PC-3 (cell line): ENCODE results near the gene LYZL6. TPM values are rescaled to one million over a fixed set of nuclear protein-coding genes. Genes with fewer than 3 reads are reported as not detected.

Experiments
- ATAC-seq: fragments of 200-7000 bp; cut with Tn5 transposase; 2 replicates; pipeline ENCODE4 v1.9.1; 2020; ENCODE audit warnings: mild to moderate bottlenecking, moderate library complexity
- BruUV-seq: library from RNA; stranded (reverse); fragments of 400-500 nt; replicated peaks from 2 replicates; lab custom pipeline; 2021; lab: Mats Ljungman, UMichigan
- CTCF ChIA-PET: fragments of 300-600 bp; sonication (Branson Sonifier 250); formaldehyde crosslinking; loops from one replicate; lab custom pipeline; 2022; ENCODE audit warnings: antibody characterized with exemption; lab: Charles Lee
- POLR2A ChIA-PET: fragments of 300-600 bp; sonication (Branson Sonifier 250); formaldehyde crosslinking; loops from one replicate; lab custom pipeline; 2022; ENCODE audit warnings: antibody characterized with exemption; ENCODE audit not compliant: unreplicated experiment; lab: Charles Lee
- DNase-seq: peaks from one replicate; pipeline ENCODE4 v3.0.0-alpha.2; 2015
- H2AFZ ChIP-seq: fragments of 300-600 bp; sonication (generic); 2 replicates; pipeline ENCODE4 v1.6.0; 2016; ENCODE audit warnings: antibody characterized with exemption, low read length
- H3F3A ChIP-seq: fragments of 300-600 bp; sonication (generic); one replicate; pipeline ENCODE4 v1.6.0; 2017; ENCODE audit warnings: antibody characterized with exemption, low read length, control low read depth, mild to moderate bottlenecking; ENCODE audit not compliant: unreplicated experiment
- H3K27ac ChIP-seq: fragments of 300-600 bp; sonication (generic); 2 replicates; pipeline ENCODE4 v1.5.1; 2016; ENCODE audit warnings: mild to moderate bottlenecking, low read length
- H3K27me3 ChIP-seq: fragments of 300-600 bp; sonication (generic); 2 replicates; pipeline ENCODE4 v1.6.1; 2016; ENCODE audit warnings: low read length, mixed read lengths
- H3K36me3 ChIP-seq: fragments of 300-600 bp; sonication (generic); 2 replicates; pipeline ENCODE4 v1.6.1; 2016; ENCODE audit warnings: low read depth, mixed run types, low read length, mixed read lengths
- H3K4me1 ChIP-seq: fragments of 300-600 bp; sonication (generic); 2 replicates; pipeline ENCODE4 v1.5.1; 2016; ENCODE audit warnings: low read length; ENCODE audit not compliant: insufficient read depth
- H3K4me2 ChIP-seq: fragments of 300-600 bp; sonication (generic); 2 replicates; pipeline ENCODE4 v1.6.0; 2016; ENCODE audit warnings: low read length
- H3K4me3 ChIP-seq: fragments of 300-600 bp; sonication (generic); 2 replicates; pipeline ENCODE4 v1.5.1; 2016; ENCODE audit warnings: mild to moderate bottlenecking, low read length, mixed read lengths
- H3K79me2 ChIP-seq: fragments of 300-600 bp; sonication (generic); 2 replicates; pipeline ENCODE4 v1.6.1; 2017; ENCODE audit warnings: low read length, mixed read lengths
- H3K9ac ChIP-seq: fragments of 300-600 bp; sonication (generic); 2 replicates; pipeline ENCODE4 v1.6.0; 2016; ENCODE audit warnings: mild to moderate bottlenecking, low read length
- H3K9me2 ChIP-seq: fragments of 300-600 bp; sonication (generic); replicated peaks from 2 replicates; pipeline ENCODE4 v1.6.1; 2016; ENCODE audit warnings: mixed run types, low read length, mixed read lengths
- H3K9me3 ChIP-seq: fragments of 300-600 bp; sonication (generic); 2 replicates; pipeline ENCODE4 v1.6.1; 2016; ENCODE audit warnings: low read length, mixed read lengths
- H4K20me1 ChIP-seq: fragments of 300-600 bp; sonication (generic); 2 replicates; pipeline ENCODE4 v1.6.1; 2016; ENCODE audit warnings: low read length, mixed read lengths
- EZH2 ChIP-seq: fragments of 300-600 bp; sonication (generic); IDR thresholded peaks from one replicate; pipeline ENCODE4 v1.6.1; 2017; ENCODE audit warnings: antibody characterized with exemption, mild to moderate bottlenecking, low read length; ENCODE audit not compliant: unreplicated experiment
- EZH2phosphoT487 ChIP-seq: fragments of 300-600 bp; sonication (generic); IDR thresholded peaks from 2 replicates; pipeline ENCODE4 v1.6.1; 2018; ENCODE audit warnings: mild to moderate bottlenecking, antibody characterized with exemption, low read length, borderline replicate concordance
- intact Hi-C: fragments of 100-400 bp; cut with micrococcal nuclease; formaldehyde crosslinking; loops from 2 replicates; pipeline ENCODE4 v1.9.0; 2023
- total RNA-seq: library from RNA; depleted of rRNA; stranded (reverse); fragments of >200 nt; gene quantifications from 2 replicates; pipeline ENCODE4 v1.2.3, GENCODE V29; 2014
- TF ChIP-seq, protein P1 (sequence below): fragments of 300-600 bp; sonication (generic); conservative IDR thresholded peaks from 2 replicates; pipeline ENCODE4 v1.5.1; 2017; ENCODE audit warnings: antibody characterized with exemption, low read depth, mild to moderate bottlenecking, low read length

Gene LYZL6
- total RNA-seq, 1 experiment from 2014 or later, result not detected

DNA sequence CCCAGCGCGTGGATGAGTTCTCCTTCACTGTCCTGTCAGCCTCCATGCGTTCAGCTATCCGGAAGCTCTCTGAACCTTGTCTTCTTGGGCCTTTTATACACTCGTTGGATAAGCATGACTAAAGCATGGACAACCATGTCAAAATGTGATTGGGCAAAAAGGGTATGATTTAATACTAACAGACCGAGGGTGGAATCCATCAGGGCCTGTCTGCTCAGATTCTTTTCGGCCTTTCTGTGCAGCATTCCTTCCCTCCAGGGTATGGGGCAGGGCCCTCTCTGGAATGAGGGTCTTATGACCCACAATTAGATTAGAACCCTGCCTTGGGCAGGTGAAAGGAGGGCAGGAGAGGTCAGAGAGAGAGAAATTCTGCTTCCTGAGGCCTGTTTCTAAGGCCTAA is 49.3 kb downstream of the LYZL6 start:
- H3K27ac ChIP-seq, result no peak overlapping the region
- no peak overlapping the region for H3K4me2 ChIP-seq
- no peaks in the 10 kb centered on the region for H3K36me3 ChIP-seq
- BruUV-seq, result no TSS peak
- H2AFZ ChIP-seq, result no peak overlapping the region
- no peaks in the 10 kb centered on the region for H3K9me2 ChIP-seq
- DNase-seq, result no peak
- no peaks in the 10 kb centered on the region for H3K79me2 ChIP-seq
- no peak overlapping the region for H3K4me3 ChIP-seq
- H3F3A ChIP-seq, result no peaks in the 10 kb centered on the region
- CTCF ChIA-PET, result no interaction called here
- TF ChIP-seq, protein P1, sequence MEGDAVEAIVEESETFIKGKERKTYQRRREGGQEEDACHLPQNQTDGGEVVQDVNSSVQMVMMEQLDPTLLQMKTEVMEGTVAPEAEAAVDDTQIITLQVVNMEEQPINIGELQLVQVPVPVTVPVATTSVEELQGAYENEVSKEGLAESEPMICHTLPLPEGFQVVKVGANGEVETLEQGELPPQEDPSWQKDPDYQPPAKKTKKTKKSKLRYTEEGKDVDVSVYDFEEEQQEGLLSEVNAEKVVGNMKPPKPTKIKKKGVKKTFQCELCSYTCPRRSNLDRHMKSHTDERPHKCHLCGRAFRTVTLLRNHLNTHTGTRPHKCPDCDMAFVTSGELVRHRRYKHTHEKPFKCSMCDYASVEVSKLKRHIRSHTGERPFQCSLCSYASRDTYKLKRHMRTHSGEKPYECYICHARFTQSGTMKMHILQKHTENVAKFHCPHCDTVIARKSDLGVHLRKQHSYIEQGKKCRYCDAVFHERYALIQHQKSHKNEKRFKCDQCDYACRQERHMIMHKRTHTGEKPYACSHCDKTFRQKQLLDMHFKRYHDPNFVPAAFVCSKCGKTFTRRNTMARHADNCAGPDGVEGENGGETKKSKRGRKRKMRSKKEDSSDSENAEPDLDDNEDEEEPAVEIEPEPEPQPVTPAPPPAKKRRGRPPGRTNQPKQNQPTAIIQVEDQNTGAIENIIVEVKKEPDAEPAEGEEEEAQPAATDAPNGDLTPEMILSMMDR, result no peak
- no peak for TF ChIP-seq EZH2
- no peak for TF ChIP-seq EZH2phosphoT487
- intact Hi-C loops, result no loop called here
- no peaks in the 10 kb centered on the region for H3K4me1 ChIP-seq
- no peaks in the 10 kb centered on the region for H3K9me3 ChIP-seq
- POLR2A ChIA-PET, result no interaction called here
- H3K27me3 ChIP-seq, result no peaks in the 10 kb centered on the region
- no peak for ATAC-seq
- no peak overlapping the region for H3K9ac ChIP-seq
- no peaks in the 10 kb centered on the region for H4K20me1 ChIP-seq

- intact Hi-C loops, result no loop called here
- Histone ChIP-seq H3K27ac (no peak overlapping the region), H3K9me2 (no peaks in the 10 kb centered on the region), H3K79me2 (no peaks in the 10 kb centered on the region), H3K4me3 (no peak overlapping the region), H2AFZ (no peak overlapping the region), H4K20me1 (no peaks in the 10 kb centered on the region), H3K9ac (no peak overlapping the region), H3F3A (no peaks in the 10 kb centered on the region), H3K36me3 (no peaks in the 10 kb centered on the region), H3K4me2 (no peak overlapping the region), H3K9me3 (no peaks in the 10 kb centered on the region), H3K27me3 (no peaks in the 10 kb centered on the region), H3K4me1 (no peaks in the 10 kb centered on the region)
- ATAC-seq (no peak), DNase-seq (no peak)
- ChIA-PET CTCF (no interaction called here), POLR2A (no interaction called here)
- no TSS peak for BruUV-seq
- TF ChIP-seq, protein P1, result no peak
- TF ChIP-seq EZH2 (no peak), EZH2phosphoT487 (no peak)
These were observed 49.8 kb downstream of the LYZL6 start for GRCh38 chr17:35893751-35894150.

GRCh38 chr17:35892091-35893035 is 51.1 kb downstream of the LYZL6 start:
- Histone ChIP-seq H3K4me2 (no peak overlapping the region), H3K4me1 (no peaks in the 10 kb centered on the region), H3K27me3 (no peaks in the 10 kb centered on the region), H3F3A (no peaks in the 10 kb centered on the region), H3K27ac (no peak overlapping the region), H3K4me3 (no peak overlapping the region), H3K79me2 (no peaks in the 10 kb centered on the region), H2AFZ (no peak overlapping the region), H3K9ac (no peak overlapping the region), H3K9me3 (no peaks in the 10 kb centered on the region), H3K36me3 (no peaks in the 10 kb centered on the region), H3K9me2 (no peaks in the 10 kb centered on the region), H4K20me1 (no peaks in the 10 kb centered on the region)
- no TSS peak for BruUV-seq
- CTCF ChIA-PET, result no interaction called here
- TF ChIP-seq EZH2phosphoT487, result no peak
- TF ChIP-seq EZH2, result no peak
- TF ChIP-seq, protein P1, result no peak
- POLR2A ChIA-PET, result no interaction called here
- ATAC-seq (no peak), DNase-seq (no peak)
- intact Hi-C loops, result no loop called here
